CD4-positive, alpha-beta T cell treated with Interleukin-17A for 1 hour (primary cell): ENCODE data around the gene PDE6H.

ENCODE experiments used
- DNase-seq: peaks from one replicate; pipeline ENCODE4 v3.0.0-alpha.2; 2020

Gene PDE6H

GRCh38 chr12:14972816-14973215 lies at the start of gene PDE6H:
TSS of gene PDE6H (plus strand) at chr12:14973042. CDS start at chr12:14978013, 4,971 bp downstream.
- no peak for DNase-seq

- DNase-seq, result no peak
Observed at GRCh38 chr12:14923944-14924343, 48.9 kb upstream of the PDE6H start.

GRCh38 chr12:14924541-14924940 lies 48.3 kb upstream of the PDE6H start:
- no peak for DNase-seq

GRCh38 chr12:14927267-14927666 lies 45.6 kb upstream of the PDE6H start:
- DNase-seq, result no peak

- DNase-seq, result no peak
Observed at GRCh38 chr12:14928931-14929330, 43.9 kb upstream of the PDE6H start.

- no peak for DNase-seq
Observed at GRCh38 chr12:14930299-14930698, 42.5 kb upstream of the PDE6H start.

- DNase-seq, result no peak
Observed at GRCh38 chr12:14931359-14931758, 41.5 kb upstream of the PDE6H start.

GRCh38 chr12:14931791-14932560 lies 40.9 kb upstream of the PDE6H start:
- no peak for DNase-seq

GRCh38 chr12:14934511-14934910 lies 38.3 kb upstream of the PDE6H start:
- no peak for DNase-seq

GRCh38 chr12:14935031-14935430 lies 37.8 kb upstream of the PDE6H start:
- DNase-seq, result no peak

GRCh38 chr12:14936224-14936861 lies 36.5 kb upstream of the PDE6H start:
- DNase-seq, result no peak

- DNase-seq, result no peak
Observed at GRCh38 chr12:14937014-14937413, 35.8 kb upstream of the PDE6H start.

- peak; percentile 49 for DNase-seq
Observed at GRCh38 chr12:14937689-14938088, 35.2 kb upstream of the PDE6H start.

GRCh38 chr12:14938301-14938700 lies 34.5 kb upstream of the PDE6H start, which contains the start of gene ERP27:
TSS of gene ERP27 (minus strand) at chr12:14938537. CDS start at chr12:14938508, 29 bp downstream.
- DNase-seq, result no peak

GRCh38 chr12:14941369-14941768 lies 31.5 kb upstream of the PDE6H start:
- DNase-seq, result no peak

- no peak for DNase-seq
Observed at GRCh38 chr12:14942196-14942931, 30.5 kb upstream of the PDE6H start.

GRCh38 chr12:14946162-14946561 lies 26.7 kb upstream of the PDE6H start:
- no peak for DNase-seq

- DNase-seq, result no peak
Observed at GRCh38 chr12:14946861-14947260, 26.0 kb upstream of the PDE6H start.

GRCh38 chr12:14948672-14949071 lies 24.2 kb upstream of the PDE6H start:
- peak; percentile 93 for DNase-seq

- DNase-seq, result no peak
Observed at GRCh38 chr12:14949631-14950030, 23.2 kb upstream of the PDE6H start.

GRCh38 chr12:14950421-14950820 lies 22.4 kb upstream of the PDE6H start:
- no peak for DNase-seq

- DNase-seq, result peak; percentile 48
Observed at GRCh38 chr12:14950982-14951746, 21.7 kb upstream of the PDE6H start.

GRCh38 chr12:14951851-14952250 lies 21.0 kb upstream of the PDE6H start:
- DNase-seq, result no peak
